22Rv1 (cell line): ENCODE results near the gene SPACA7.

Experiments used
- ZFX ChIP-seq: fragments of 450-650 bp; IDR thresholded peaks from 2 replicates; pipeline ENCODE4 v1.6.1; 2017; ENCODE audit warnings: antibody characterized with exemption, borderline replicate concordance
- TF ChIP-seq, protein P1 (sequence below): fragments of 450-650 bp; IDR thresholded peaks from 2 replicates; pipeline ENCODE4 v1.5.1; 2017; ENCODE audit warnings: mild to moderate bottlenecking

DNA sequence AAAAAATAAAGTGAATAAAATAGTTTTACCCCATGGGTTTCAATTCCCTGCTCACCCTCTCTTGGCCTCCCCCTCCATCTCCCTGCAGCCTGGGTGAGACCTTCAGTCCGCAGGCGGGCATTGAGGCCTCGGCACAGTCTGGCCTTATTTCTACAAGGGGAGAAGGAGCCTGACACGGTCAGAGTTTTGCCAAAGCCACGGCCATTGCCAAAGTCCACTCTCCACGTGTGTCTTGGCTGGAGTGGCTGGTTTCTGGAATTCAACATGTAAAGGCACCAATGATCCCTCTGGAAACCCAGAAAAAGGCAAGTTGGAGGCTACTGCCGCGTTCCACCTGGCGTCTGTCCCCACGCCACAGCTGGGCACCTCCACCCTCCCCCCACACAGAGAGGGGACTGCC, 43.4 kb upstream of the SPACA7 start:
- TF ChIP-seq, protein P1, sequence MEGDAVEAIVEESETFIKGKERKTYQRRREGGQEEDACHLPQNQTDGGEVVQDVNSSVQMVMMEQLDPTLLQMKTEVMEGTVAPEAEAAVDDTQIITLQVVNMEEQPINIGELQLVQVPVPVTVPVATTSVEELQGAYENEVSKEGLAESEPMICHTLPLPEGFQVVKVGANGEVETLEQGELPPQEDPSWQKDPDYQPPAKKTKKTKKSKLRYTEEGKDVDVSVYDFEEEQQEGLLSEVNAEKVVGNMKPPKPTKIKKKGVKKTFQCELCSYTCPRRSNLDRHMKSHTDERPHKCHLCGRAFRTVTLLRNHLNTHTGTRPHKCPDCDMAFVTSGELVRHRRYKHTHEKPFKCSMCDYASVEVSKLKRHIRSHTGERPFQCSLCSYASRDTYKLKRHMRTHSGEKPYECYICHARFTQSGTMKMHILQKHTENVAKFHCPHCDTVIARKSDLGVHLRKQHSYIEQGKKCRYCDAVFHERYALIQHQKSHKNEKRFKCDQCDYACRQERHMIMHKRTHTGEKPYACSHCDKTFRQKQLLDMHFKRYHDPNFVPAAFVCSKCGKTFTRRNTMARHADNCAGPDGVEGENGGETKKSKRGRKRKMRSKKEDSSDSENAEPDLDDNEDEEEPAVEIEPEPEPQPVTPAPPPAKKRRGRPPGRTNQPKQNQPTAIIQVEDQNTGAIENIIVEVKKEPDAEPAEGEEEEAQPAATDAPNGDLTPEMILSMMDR = no peak
- TF ChIP-seq ZFX = no peak
